ENCODE data around the gene SIRT3.
A peak's percentile ranks its signal among the peaks of the same experiment; 100 is the strongest.
"Not testable (repeated sequence)": the region's sequence is repeated elsewhere in the genome, so short reads cannot be mapped to it uniquely, and the experiment has no call there.

The SIRT3 gene

DNA sequence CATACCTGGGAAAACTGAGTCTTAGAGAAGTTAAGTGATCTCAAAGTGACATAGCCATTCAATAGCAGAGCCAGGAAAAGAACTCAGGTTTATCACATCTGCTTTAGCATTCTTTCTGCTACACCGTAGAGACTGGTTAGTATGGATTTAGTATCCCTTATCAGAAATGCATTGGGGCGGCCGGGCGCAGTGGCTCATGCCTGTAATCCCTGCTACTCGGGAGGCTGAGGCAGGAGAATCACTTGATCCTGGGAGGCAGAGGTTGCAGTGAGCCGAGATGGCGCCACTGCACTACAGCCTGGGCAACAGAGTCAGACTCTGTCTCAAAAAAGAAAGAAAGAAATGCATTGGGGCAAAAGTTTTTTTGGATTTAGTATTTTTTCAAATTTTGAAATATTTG lies 2.2 kb upstream of the SIRT3 start:
- DNase-seq: not testable (repeated sequence)

- peak; percentile 78 for DNase-seq
Observed at GRCh38 chr11:236774-237767, 929 bp upstream of the SIRT3 start, which contains the start of gene PSMD13. PSMD13 (plus strand) TSS chr11:236976; CDS start chr11:237050, 74 bp downstream.

DNA sequence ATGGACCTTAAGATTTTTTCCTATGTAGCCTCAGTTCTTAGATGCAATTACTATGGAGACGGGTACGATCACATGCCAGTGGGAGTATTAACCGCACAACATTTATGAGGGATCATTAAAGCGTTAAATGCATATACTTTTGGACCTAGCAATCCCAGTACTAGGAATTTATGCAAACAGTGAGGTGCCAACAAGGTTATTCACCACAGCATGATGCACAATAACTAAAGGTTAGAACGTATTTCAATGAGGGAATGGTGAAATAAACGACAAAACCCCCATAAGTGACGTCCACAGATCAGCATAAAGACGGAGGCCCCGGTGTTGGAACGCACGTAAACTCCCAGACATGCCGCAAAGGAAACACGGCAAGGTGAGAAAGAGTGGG lies 539 bp downstream of the SIRT3 start:
- no peak for DNase-seq

GRCh38 chr11:235180-235579 lies 962 bp downstream of the SIRT3 start:
- no peak for DNase-seq

- no peak for DNase-seq
Observed at GRCh38 chr11:232783-233565, 3.2 kb downstream of the SIRT3 start.

DNA sequence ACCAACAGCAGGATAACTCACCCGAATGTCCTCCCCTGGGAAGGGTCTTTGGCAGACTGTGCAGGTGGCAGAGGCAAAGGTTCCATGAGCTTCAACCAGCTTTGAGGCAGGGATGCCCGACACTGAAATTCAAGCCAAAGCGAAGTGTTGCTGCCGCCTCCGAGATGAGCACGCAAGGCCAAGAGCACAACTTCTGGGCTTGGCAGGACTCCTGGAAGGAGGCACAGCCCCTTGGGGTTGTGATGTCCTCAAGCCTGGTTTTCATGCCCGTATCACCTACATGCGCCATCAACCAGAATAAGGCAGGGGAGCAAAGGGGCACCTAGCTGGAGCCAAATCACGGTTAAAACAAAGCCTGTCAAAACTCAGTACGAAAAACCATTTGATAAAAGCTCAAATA lies 5.7 kb downstream of the SIRT3 start:
- no peak for DNase-seq

- no peak for DNase-seq
Observed at GRCh38 chr11:227824-228379, 8.2 kb downstream of the SIRT3 start.

GRCh38 chr11:225734-226453 lies 10.2 kb downstream of the SIRT3 start:
- DNase-seq: peak; percentile 77

DNA sequence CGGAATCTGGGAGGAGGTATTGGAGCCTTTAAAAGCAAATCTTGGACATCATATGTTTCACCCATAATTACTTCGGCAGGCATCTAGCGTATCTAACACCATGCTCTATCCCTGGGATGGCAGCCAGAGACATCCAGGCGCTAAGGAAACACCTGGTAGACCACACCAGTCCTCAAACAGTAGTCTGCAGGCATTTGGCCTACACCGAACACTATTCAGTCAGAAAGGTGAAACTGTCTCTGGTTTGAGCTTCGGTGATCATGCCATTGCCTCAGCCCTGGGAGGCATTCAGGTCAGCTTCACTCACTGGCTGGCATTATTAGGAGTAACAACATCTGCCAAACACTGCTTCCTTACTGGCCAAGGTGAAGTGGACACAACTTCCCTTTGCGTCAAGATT lies 11.7 kb downstream of the SIRT3 start:
- DNase-seq: no peak

- no peak for DNase-seq
Observed at GRCh38 chr11:223884-224283, 12.3 kb downstream of the SIRT3 start.

GRCh38 chr11:223026-223789 lies 12.9 kb downstream of the SIRT3 start:
- no peak for DNase-seq

DNA sequence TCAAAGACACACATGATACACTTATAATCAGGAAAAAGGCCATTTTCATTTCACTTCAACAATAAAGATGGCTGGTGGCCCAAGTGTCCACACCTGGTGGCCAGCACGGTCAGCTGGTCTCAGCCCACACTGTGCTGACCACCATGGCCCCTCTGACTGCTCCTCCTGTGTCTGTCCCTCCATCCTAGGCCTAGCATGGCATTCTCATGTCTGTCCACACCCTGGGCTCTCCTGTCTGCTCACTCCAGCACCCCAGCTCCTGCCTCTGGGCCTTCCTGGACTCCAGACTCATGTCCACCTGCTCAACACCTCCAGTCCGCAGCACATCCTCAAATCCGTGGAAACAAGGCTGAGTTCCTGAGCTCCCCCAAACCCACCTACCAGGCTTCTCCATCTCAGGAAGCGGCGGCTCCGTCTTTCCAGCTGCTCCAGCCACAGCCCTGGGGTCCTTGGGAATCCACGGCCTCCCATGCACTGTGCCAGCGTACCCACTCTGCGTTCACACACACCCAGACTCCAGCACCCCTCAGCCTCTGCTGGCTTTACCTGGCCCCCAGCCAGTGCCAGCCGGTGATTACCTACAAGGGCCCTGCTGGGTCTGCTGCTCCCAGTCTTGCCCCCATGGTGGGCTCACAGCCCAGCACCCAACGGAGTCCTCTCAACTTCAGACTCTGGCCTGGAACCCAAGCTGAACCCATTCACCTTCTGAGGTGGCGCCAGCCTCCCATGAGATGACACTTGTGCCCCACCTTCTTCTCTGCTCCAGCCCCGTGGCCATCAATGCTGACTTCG lies 13.9 kb downstream of the SIRT3 start:
- DNase-seq: no peak

DNA sequence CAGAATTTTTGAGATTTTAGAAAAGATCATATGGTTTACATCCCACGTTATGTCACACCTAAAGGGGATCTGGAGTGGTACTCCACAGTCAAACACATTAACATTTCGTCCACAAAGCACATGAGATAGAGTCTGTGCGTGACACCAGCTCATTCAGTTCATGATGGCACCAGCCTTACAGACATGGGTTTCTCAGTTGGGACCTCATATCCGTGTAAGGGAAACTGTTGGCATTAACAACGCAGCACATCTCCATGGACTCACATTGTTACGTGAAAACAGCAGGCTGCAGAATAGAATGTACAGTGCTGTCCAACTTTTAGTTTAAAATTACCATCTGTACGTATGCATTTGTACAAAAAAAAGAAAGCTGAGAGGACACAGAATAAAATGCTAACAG lies 14.6 kb downstream of the SIRT3 start:
- no peak for DNase-seq

- not testable (repeated sequence) for DNase-seq
Observed at GRCh38 chr11:220641-221215, 15.4 kb downstream of the SIRT3 start.

GRCh38 chr11:218815-219593 lies 17.1 kb downstream of the SIRT3 start:
- no peak for DNase-seq

GRCh38 chr11:217704-218103 lies 18.4 kb downstream of the SIRT3 start:
- DNase-seq: no peak

GRCh38 chr11:216081-216974 lies 19.8 kb downstream of the SIRT3 start:
- DNase-seq: no peak

GRCh38 chr11:215581-216037 lies 20.5 kb downstream of the SIRT3 start:
- DNase-seq: peak; percentile 21

- no peak for DNase-seq
Observed at GRCh38 chr11:214083-214482, 22.1 kb downstream of the SIRT3 start.

Measured in MV-4-11 (cell line).